Muscle layer of colon (tissue), 2 donors: ENCODE results near the gene UVRAG.

Source experiments
- H3K27ac ChIP-seq: one replicate; pipeline ENCODE4 v1.7.0; 2013; ENCODE audit warnings: low read depth, mild to moderate bottlenecking, low read length, moderate library complexity
- H3K27me3 ChIP-seq, 2 donors: one replicate each; pipeline ENCODE4 v1.7.0; 2013; ENCODE audit warnings: low read length in 2 of 2, mild to moderate bottlenecking in 2 of 2; ENCODE audit not compliant: insufficient read depth in 2 of 2, control insufficient read depth in 1 of 2
- H3K36me3 ChIP-seq: one replicate; pipeline ENCODE4 v1.7.0; 2013; ENCODE audit warnings: mild to moderate bottlenecking, low read length; ENCODE audit not compliant: insufficient read depth
- H3K4me1 ChIP-seq: one replicate; pipeline ENCODE4 v1.7.0; 2013; ENCODE audit warnings: mild to moderate bottlenecking, low read length; ENCODE audit not compliant: insufficient read depth
- H3K4me3 ChIP-seq, 2 donors: one replicate each; pipeline ENCODE4 v1.7.0; 2013; ENCODE audit warnings: low read length in 2 of 2, low read depth in 1 of 2, mild to moderate bottlenecking in 1 of 2, moderate library complexity in 1 of 2
- H3K9ac ChIP-seq: one replicate; pipeline ENCODE4 v1.7.0; 2013; ENCODE audit warnings: low read length
- H3K9me3 ChIP-seq: one replicate; pipeline ENCODE4 v1.7.0; 2013; ENCODE audit warnings: mild to moderate bottlenecking, low read length
- donor health status: abdominal sarcoma.
- donor health status: Adenocarcinoma of cecum.

Gene UVRAG

GRCh38 chr11:76107971-76108370 is 293.0 kb downstream of the UVRAG start:
- H3K4me1 ChIP-seq = no peaks in the 10 kb centered on the region
- H3K27ac ChIP-seq = no peak overlapping the region
- no peak overlapping the region for H3K4me3 ChIP-seq
- H3K36me3 ChIP-seq = no peaks in the 10 kb centered on the region
- H3K27me3 ChIP-seq = no peaks in the 10 kb centered on the region
- no peaks in the 10 kb centered on the region for H3K9me3 ChIP-seq
- no peak overlapping the region for H3K9ac ChIP-seq

DNA sequence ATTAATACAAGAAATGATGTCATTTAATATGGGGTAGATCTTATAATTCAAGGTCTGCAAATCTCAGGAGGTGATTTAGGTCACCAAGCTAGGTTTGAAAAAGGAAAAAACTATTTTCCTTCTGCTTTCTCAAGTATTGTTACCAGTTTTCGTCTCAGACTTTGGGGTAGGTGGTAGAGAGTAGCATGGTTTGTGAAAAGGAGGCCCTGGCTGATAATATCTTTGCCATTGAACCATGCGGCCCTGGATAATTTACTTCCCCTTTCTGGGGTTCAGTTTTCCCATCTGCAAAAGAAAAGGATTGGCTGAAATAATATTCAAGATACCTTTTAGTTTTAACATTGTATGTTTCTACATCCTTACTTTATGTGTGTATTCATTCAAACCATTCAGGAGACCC is 299.2 kb downstream of the UVRAG start:
- Histone ChIP-seq H3K9me3 (no peaks in the 10 kb centered on the region), H3K4me3 (no peak overlapping the region), H3K36me3 (peaks cover 6% of the 10 kb centered on the region), H3K27ac (no peak overlapping the region), H3K9ac (no peak overlapping the region), H3K4me1 (no peaks in the 10 kb centered on the region), H3K27me3 (no peaks in the 10 kb centered on the region)

GRCh38 chr11:76115555-76115954 is 300.5 kb downstream of the UVRAG start:
- no peak overlapping the region for H3K27ac ChIP-seq
- H3K9me3 ChIP-seq = no peaks in the 10 kb centered on the region
- H3K9ac ChIP-seq = no peak overlapping the region
- peaks cover 6% of the 10 kb centered on the region for H3K36me3 ChIP-seq
- H3K4me3 ChIP-seq = no peak overlapping the region
- H3K4me1 ChIP-seq = peaks cover 13% of the 10 kb centered on the region
- no peaks in the 10 kb centered on the region for H3K27me3 ChIP-seq

DNA sequence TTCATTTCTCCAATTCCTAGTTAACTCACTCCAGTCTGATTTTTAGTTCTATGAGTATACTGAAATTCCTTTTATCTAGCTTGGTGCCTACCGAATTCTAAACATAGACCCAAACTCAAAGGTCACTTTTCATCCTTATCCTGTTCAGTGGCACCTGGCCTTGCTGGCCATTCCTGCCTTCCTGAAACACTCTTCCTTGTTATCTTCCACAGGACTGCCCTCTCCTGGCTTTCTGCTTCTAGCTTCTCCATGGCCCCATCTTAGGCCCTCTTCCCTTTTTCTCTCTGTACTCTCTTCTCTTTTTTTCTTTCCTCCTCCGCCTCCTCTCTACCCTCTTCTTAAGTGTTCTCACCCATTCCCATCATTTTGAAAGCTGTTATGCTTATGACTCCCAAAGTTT is 304.0 kb downstream of the UVRAG start:
- H3K4me3 ChIP-seq = no peak overlapping the region
- peaks cover 21% of the 10 kb centered on the region for H3K4me1 ChIP-seq
- no peaks in the 10 kb centered on the region for H3K9me3 ChIP-seq
- H3K27ac ChIP-seq = no peak overlapping the region
- H3K27me3 ChIP-seq = no peaks in the 10 kb centered on the region
- peaks cover 6% of the 10 kb centered on the region for H3K36me3 ChIP-seq
- no peak overlapping the region for H3K9ac ChIP-seq

- H3K9ac ChIP-seq = no peak overlapping the region
- H3K4me3 ChIP-seq = no peak overlapping the region
- H3K9me3 ChIP-seq = no peaks in the 10 kb centered on the region
- H3K27ac ChIP-seq = no peak overlapping the region
- H3K27me3 ChIP-seq = no peaks in the 10 kb centered on the region
- peaks cover 21% of the 10 kb centered on the region for H3K4me1 ChIP-seq
- H3K36me3 ChIP-seq = peaks cover 6% of the 10 kb centered on the region
Measured at GRCh38 chr11:76119779-76120178, 304.8 kb downstream of the UVRAG start.

DNA sequence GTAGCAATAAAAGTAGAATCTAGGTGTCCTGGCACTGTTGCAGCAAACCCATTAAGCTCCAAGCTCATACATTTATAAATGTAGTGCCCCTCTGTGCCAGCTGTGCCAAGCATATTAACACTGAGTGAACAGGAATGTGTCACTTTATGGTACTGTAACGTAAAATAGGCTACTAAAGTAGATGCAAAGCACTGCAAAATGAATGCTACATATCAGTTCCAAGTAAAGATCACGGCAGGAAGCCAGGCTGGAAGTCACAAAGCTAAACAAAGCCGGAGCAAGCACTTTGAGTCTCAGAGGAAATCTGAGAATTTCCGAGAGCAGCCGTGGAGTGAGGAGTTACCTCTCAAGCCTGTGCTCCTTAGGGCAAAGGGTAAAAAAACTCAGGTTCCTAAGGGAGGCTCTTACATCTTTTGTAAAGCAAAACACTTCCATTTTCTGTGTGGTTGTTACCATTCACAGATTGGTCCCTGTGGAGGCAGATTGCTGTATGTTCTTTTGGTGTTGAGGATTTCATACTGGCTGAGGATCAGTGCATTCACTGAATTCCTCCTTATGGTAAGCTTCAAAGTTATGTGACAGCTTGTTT is 305.6 kb downstream of the UVRAG start:
- Histone ChIP-seq H3K4me3 (no peak overlapping the region), H3K4me1 (peaks cover 21% of the 10 kb centered on the region), H3K27me3 (no peaks in the 10 kb centered on the region)

DNA sequence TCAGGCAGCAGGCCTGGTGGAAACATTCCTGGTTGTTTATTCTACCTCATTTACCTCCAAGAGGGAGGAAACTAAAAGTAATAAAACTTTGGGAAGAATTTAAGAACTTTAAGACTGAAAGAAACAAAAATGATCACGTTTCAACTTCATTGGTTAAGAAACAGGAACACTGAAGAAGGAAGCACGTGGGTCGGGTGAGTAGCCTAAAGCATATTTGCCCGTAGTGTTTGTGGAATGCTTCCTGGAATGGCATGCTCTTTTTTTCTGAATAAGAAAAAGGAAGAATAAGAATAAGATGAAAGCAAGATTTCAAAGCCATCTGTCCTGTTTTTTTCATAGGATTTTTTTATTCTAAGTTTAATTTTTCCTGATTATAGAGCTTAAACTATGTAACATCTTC is 308.2 kb downstream of the UVRAG start:
- Histone ChIP-seq H3K36me3 (no peaks in the 10 kb centered on the region), H3K4me3 (no peak overlapping the region), H3K9ac (no peak overlapping the region), H3K4me1 (peaks cover 21% of the 10 kb centered on the region), H3K27ac (no peak overlapping the region), H3K9me3 (no peaks in the 10 kb centered on the region), H3K27me3 (no peaks in the 10 kb centered on the region)

More for the DNA sequence above, 305.6 kb downstream of the UVRAG start:
- Histone ChIP-seq H3K9ac (no peak overlapping the region), H3K36me3 (peaks cover 6% of the 10 kb centered on the region), H3K27ac (no peak overlapping the region), H3K9me3 (no peaks in the 10 kb centered on the region)

DNA sequence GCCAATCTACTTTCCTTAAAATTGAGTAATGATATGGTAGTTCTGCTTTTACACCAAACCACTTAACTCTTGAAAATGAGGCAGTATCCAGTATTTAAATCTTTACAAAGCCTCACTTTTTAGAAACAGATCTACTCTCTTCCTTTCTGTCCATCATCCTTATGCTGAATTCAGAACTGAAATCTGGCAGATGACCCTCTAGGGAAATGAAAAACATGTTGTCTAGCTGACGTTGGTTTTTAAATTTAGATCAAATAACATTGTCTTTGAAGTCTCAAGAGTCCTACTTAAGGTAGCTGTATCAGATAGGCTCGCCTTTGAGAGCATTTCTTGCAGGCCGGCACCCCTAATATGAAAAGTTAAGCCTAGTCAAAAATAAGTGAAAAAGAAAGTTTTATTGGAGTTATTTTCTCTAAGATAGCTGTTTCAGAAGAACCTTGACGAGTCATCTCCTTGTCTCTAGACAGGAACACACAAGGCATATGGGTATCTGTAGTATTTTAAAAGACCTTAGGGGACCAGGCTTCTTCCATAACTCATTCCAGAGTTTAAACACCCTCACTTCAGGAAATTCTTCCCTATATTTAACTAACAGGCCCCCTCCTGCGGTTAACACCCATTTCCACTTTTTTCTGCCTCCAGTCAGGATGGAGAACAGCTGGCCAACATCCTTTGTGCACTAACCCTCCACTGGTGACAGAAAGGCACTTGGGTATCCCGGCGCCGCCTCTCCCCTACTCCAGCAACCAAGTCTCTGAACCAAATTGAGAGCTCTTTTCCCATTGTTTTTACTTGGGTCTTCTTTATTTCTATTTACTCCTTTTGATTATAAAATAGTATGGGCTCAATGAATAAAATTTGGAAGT is 310.1 kb downstream of the UVRAG start:
- Histone ChIP-seq H3K9ac (no peak overlapping the region), H3K4me3 (no peak overlapping the region), H3K27me3 (no peaks in the 10 kb centered on the region), H3K27ac (no peak overlapping the region), H3K36me3 (no peaks in the 10 kb centered on the region), H3K9me3 (no peaks in the 10 kb centered on the region), H3K4me1 (peaks cover 13% of the 10 kb centered on the region)

DNA sequence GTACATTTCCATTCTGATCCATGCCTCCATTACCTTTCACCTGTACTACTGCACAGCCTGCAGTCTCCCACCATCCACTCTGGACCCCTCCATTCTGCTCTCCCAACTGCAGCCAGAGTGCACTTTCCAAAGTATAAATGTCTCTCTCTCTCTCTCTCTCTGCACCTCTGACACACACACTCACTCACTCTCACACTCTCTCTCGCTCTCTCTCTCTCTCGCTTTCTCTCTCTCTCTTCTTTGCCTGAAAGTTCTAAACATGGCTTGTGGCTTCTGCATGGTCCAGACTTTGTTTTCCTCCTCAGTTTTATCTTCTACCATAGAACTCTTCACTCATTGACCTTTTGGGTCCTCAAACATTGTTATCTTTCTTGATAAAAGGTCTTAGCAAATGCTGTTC is 314.7 kb downstream of the UVRAG start:
- H3K27ac ChIP-seq = no peak overlapping the region
- no peaks in the 10 kb centered on the region for H3K9me3 ChIP-seq
- no peaks in the 10 kb centered on the region for H3K27me3 ChIP-seq
- H3K4me3 ChIP-seq = no peak overlapping the region
- H3K36me3 ChIP-seq = no peaks in the 10 kb centered on the region
- H3K4me1 ChIP-seq = peaks cover 14% of the 10 kb centered on the region
- no peak overlapping the region for H3K9ac ChIP-seq

- Histone ChIP-seq H3K9me3 (no peaks in the 10 kb centered on the region), H3K4me3 (no peak overlapping the region), H3K27me3 (no peaks in the 10 kb centered on the region), H3K36me3 (no peaks in the 10 kb centered on the region), H3K27ac (no peak overlapping the region), H3K9ac (no peak overlapping the region), H3K4me1 (peaks cover 14% of the 10 kb centered on the region)
Measured at GRCh38 chr11:76131142-76131541, 316.1 kb downstream of the UVRAG start.

DNA sequence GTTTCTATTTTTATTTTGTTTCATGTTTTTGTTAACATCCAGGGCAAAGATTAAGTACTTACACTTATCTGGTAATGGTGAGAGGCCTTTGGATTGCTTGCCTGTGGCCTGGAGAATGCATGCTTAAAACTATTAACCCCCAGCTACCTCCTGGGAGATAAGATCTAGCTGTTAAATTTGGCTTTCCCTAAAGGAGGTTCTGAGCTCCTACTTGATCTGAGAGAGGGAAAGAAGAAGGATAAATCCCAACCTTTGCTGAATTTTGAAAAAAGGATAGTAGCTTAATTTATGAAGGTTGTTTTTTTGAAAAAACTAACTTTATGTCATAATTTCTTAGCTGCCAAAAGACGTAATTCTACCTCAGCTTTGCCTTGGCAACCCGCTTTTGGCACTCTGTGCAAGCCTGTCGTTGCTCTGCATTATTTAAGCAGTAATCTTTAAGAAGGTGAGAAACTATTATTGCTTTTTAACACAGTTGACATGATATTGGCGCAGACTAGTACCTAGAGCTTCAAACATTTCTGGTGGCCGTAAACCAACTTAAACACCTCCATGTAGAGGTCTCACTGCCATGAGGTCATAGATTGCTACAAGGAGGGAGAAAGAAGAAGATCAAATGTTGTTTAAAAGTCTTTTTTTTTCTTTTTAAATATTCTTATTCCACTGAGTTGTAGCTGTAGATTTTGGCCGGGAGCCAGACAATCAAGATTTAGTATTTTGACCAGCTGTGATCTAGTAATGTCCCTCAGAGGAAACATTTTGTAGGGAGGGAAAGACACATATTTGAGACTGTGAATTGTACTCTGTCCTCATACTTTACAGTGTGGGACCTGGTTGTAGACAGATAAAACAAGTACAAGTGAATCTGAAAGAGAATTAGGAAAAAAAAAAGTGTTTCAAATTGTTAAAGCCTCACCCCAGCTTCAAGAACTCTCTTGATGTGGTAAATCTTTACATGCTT is 316.9 kb downstream of the UVRAG start:
- Histone ChIP-seq H3K27me3 (no peaks in the 10 kb centered on the region), H3K4me1 (peaks cover 14% of the 10 kb centered on the region), H3K9ac (no peak overlapping the region), H3K4me3 (no peak overlapping the region), H3K27ac (no peak overlapping the region), H3K36me3 (no peaks in the 10 kb centered on the region), H3K9me3 (no peaks in the 10 kb centered on the region)
